ENCODE results near the gene NNAT.
"Not testable (repeated sequence)": the region's sequence is repeated elsewhere in the genome, so short reads cannot be mapped to it uniquely, and the experiment has no call there.

NNAT gene

GRCh38 chr20:37521061-37521771, at the start of gene NNAT:
Gene NNAT, plus strand, starts transcription at chr20:37521250. Its CDS starts 82 bp downstream, at chr20:37521332.
- peak; percentile 90 for DNase-seq

- DNase-seq = no peak
Observed at GRCh38 chr20:37471741-37472235, 49.3 kb upstream of the NNAT start.

GRCh38 chr20:37472435-37472834, 48.6 kb upstream of the NNAT start:
- not testable (repeated sequence) for DNase-seq

GRCh38 chr20:37473249-37474000, 47.6 kb upstream of the NNAT start:
- no peak for DNase-seq

- no peak for DNase-seq
Observed at GRCh38 chr20:37474386-37474785, 46.7 kb upstream of the NNAT start.

- peak; percentile 89 for DNase-seq
Observed at GRCh38 chr20:37475252-37475651, 45.8 kb upstream of the NNAT start.

GRCh38 chr20:37477041-37477440, 44.0 kb upstream of the NNAT start:
- DNase-seq = no peak

- no peak for DNase-seq
Observed at GRCh38 chr20:37479266-37479665, 41.8 kb upstream of the NNAT start.

GRCh38 chr20:37479925-37480691, 40.9 kb upstream of the NNAT start:
- DNase-seq = no peak

GRCh38 chr20:37480919-37481318, 40.1 kb upstream of the NNAT start:
- no peak for DNase-seq

- no peak for DNase-seq
Observed at GRCh38 chr20:37481610-37482009, 39.4 kb upstream of the NNAT start.

GRCh38 chr20:37484331-37484730, 36.7 kb upstream of the NNAT start:
- DNase-seq = no peak

GRCh38 chr20:37486209-37486608, 34.8 kb upstream of the NNAT start:
- DNase-seq = not testable (repeated sequence)

GRCh38 chr20:37490663-37491350, 30.2 kb upstream of the NNAT start:
- DNase-seq = no peak

GRCh38 chr20:37492096-37492625, 28.9 kb upstream of the NNAT start:
- DNase-seq = no peak

GRCh38 chr20:37492945-37493344, 28.1 kb upstream of the NNAT start:
- DNase-seq = no peak

- DNase-seq = no peak
Observed at GRCh38 chr20:37494301-37494700, 26.7 kb upstream of the NNAT start.

GRCh38 chr20:37494796-37495195, 26.3 kb upstream of the NNAT start:
- DNase-seq = no peak

- DNase-seq = no peak
Observed at GRCh38 chr20:37498066-37498665, 22.9 kb upstream of the NNAT start.

GRCh38 chr20:37500311-37500710, 20.7 kb upstream of the NNAT start:
- DNase-seq = no peak

- DNase-seq = no peak
Observed at GRCh38 chr20:37501940-37502339, 19.1 kb upstream of the NNAT start.

- DNase-seq = no peak
Observed at GRCh38 chr20:37502654-37503053, 18.4 kb upstream of the NNAT start.

Measured in eye (tissue), 1 donor.